PC-3 (cell line): ENCODE data around the gene GADL1.

Experiments
- EZH2 ChIP-seq: fragments of 300-600 bp; sonication (generic); IDR thresholded peaks from one replicate; pipeline ENCODE4 v1.6.1; 2017; ENCODE audit warnings: antibody characterized with exemption, mild to moderate bottlenecking, low read length; ENCODE audit not compliant: unreplicated experiment
- EZH2phosphoT487 ChIP-seq: fragments of 300-600 bp; sonication (generic); IDR thresholded peaks from 2 replicates; pipeline ENCODE4 v1.6.1; 2018; ENCODE audit warnings: mild to moderate bottlenecking, antibody characterized with exemption, low read length, borderline replicate concordance
- TF ChIP-seq, protein P1 (sequence below): fragments of 300-600 bp; sonication (generic); conservative IDR thresholded peaks from 2 replicates; pipeline ENCODE4 v1.5.1; 2017; ENCODE audit warnings: antibody characterized with exemption, low read depth, mild to moderate bottlenecking, low read length

DNA sequence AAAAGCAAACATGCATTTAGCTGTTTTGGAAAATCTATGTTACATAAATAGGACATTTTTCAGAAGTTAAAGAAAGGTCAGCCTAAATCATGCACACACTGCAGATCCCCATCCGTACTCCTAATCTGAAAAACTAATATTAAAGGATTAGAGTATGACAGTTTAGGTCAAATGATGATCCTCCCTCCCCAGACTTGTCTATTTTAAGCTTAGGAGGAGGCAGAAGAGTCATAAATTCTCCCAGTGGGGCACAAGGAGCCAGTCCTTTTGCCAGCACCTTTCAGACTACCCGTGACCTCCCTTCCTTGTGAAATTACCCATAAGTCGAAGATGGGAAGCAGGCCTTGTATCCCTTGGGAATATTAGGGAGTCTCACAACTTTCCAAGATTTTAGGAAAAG is 210.1 kb downstream of the GADL1 start:
- TF ChIP-seq EZH2 (no peak), EZH2phosphoT487 (no peak)
- TF ChIP-seq, protein P1, sequence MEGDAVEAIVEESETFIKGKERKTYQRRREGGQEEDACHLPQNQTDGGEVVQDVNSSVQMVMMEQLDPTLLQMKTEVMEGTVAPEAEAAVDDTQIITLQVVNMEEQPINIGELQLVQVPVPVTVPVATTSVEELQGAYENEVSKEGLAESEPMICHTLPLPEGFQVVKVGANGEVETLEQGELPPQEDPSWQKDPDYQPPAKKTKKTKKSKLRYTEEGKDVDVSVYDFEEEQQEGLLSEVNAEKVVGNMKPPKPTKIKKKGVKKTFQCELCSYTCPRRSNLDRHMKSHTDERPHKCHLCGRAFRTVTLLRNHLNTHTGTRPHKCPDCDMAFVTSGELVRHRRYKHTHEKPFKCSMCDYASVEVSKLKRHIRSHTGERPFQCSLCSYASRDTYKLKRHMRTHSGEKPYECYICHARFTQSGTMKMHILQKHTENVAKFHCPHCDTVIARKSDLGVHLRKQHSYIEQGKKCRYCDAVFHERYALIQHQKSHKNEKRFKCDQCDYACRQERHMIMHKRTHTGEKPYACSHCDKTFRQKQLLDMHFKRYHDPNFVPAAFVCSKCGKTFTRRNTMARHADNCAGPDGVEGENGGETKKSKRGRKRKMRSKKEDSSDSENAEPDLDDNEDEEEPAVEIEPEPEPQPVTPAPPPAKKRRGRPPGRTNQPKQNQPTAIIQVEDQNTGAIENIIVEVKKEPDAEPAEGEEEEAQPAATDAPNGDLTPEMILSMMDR = no peak
